NCI-H526 treated with DMSO at 0.1 percent for 48 hours (cell line): ENCODE results near the gene PAX1.

ENCODE experiments used
- DNase-seq: peaks from one replicate; lab custom pipeline; 2025; lab: John Stamatoyannopoulos, UW

The PAX1 gene

GRCh38 chr20:21705575-21706260 lies at the start of gene PAX1:
PAX1 (plus strand) TSS chr20:21705664; CDS start chr20:21705713, 49 bp downstream.
- DNase-seq, result peak; percentile 60

GRCh38 chr20:21656308-21657067 lies 49.0 kb upstream of the PAX1 start:
- no peak for DNase-seq

GRCh38 chr20:21661488-21662055 lies 43.9 kb upstream of the PAX1 start:
- no peak for DNase-seq

- no peak for DNase-seq
These were observed 42.0 kb upstream of the PAX1 start for GRCh38 chr20:21663465-21663864.

- no peak for DNase-seq
These were observed 39.6 kb upstream of the PAX1 start for GRCh38 chr20:21665687-21666446.

GRCh38 chr20:21670126-21670525 lies 35.3 kb upstream of the PAX1 start:
- DNase-seq, result no peak

- DNase-seq, result no peak
These were observed 34.5 kb upstream of the PAX1 start for GRCh38 chr20:21670981-21671380.

GRCh38 chr20:21677261-21677660 lies 28.2 kb upstream of the PAX1 start:
- no peak for DNase-seq

GRCh38 chr20:21677781-21678180 lies 27.7 kb upstream of the PAX1 start:
- DNase-seq, result no peak

GRCh38 chr20:21681234-21681921 lies 24.1 kb upstream of the PAX1 start:
- no peak for DNase-seq

GRCh38 chr20:21681922-21682318 lies 23.5 kb upstream of the PAX1 start:
- no peak for DNase-seq

- DNase-seq, result no peak
These were observed 22.9 kb upstream of the PAX1 start for GRCh38 chr20:21682521-21682954.

GRCh38 chr20:21684671-21685070 lies 20.8 kb upstream of the PAX1 start:
- no peak for DNase-seq

GRCh38 chr20:21685981-21686380 lies 19.5 kb upstream of the PAX1 start:
- no peak for DNase-seq

GRCh38 chr20:21693322-21693721 lies 12.1 kb upstream of the PAX1 start:
- DNase-seq, result no peak

- no peak for DNase-seq
These were observed 6.8 kb upstream of the PAX1 start for GRCh38 chr20:21698494-21699215.

GRCh38 chr20:21699216-21699508 lies 6.3 kb upstream of the PAX1 start:
- no peak for DNase-seq

- no peak for DNase-seq
These were observed 4.1 kb upstream of the PAX1 start for GRCh38 chr20:21701171-21701876.

GRCh38 chr20:21702016-21702415 lies 3.4 kb upstream of the PAX1 start:
- DNase-seq, result no peak

- DNase-seq, result peak; percentile 60
These were observed 2.7 kb upstream of the PAX1 start for GRCh38 chr20:21702553-21703470.
